Transverse colon (tissue), 4 donors: ENCODE results near the gene CHD8.

Source experiments
- POLR2A ChIP-seq: fragments of 450-650 bp; IDR thresholded peaks from one replicate; pipeline ENCODE4 v1.6.1; 2016; ENCODE audit warnings: antibody characterized with exemption, mild to moderate bottlenecking, moderate library complexity
- POLR2AphosphoS5 ChIP-seq, 3 donors: sonication (generic); formaldehyde crosslinking; IDR thresholded peaks; one replicate each; pipeline ENCODE4 v1.6.1; 2016; ENCODE audit warnings: antibody characterized with exemption in 3 of 3
- TF ChIP-seq, protein P1 (sequence below), 5 experiments: fragments of 200-600 bp in 3 of 5; fragments of 450-650 bp in 2 of 5; sonication (generic) in 3 of 5; IDR thresholded peaks; 1 replicate in 2 of 5; 2 replicates in 3 of 5; pipeline ENCODE4 v1.5.1; 2016 to 2017; ENCODE audit warnings: antibody characterized with exemption in 5 of 5, inconsistent platforms in 3 of 5, mild to moderate bottlenecking in 2 of 5, moderate library complexity in 1 of 5

- TF ChIP-seq POLR2A (no peak), POLR2AphosphoS5 (IDR thresholded peaks at IDR 0.05) (no peak)
- TF ChIP-seq, protein P1, sequence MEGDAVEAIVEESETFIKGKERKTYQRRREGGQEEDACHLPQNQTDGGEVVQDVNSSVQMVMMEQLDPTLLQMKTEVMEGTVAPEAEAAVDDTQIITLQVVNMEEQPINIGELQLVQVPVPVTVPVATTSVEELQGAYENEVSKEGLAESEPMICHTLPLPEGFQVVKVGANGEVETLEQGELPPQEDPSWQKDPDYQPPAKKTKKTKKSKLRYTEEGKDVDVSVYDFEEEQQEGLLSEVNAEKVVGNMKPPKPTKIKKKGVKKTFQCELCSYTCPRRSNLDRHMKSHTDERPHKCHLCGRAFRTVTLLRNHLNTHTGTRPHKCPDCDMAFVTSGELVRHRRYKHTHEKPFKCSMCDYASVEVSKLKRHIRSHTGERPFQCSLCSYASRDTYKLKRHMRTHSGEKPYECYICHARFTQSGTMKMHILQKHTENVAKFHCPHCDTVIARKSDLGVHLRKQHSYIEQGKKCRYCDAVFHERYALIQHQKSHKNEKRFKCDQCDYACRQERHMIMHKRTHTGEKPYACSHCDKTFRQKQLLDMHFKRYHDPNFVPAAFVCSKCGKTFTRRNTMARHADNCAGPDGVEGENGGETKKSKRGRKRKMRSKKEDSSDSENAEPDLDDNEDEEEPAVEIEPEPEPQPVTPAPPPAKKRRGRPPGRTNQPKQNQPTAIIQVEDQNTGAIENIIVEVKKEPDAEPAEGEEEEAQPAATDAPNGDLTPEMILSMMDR (IDR thresholded peaks at IDR 0.05), result no peak
These were observed 70.6 kb downstream of the CHD8 start for GRCh38 chr14:21385188-21385904.
